Small intestine (tissue), 7 donors: ENCODE data around the gene CLUH. TPM values are rescaled to one million over a fixed set of nuclear protein-coding genes. Genes with fewer than 3 reads are reported as not detected.
A peak's percentile ranks its signal among the peaks of the same experiment; 100 is the strongest.

Experiments used
- DNase-seq, 2 donors: peaks; one replicate each; pipeline versions ENCODE4 v3.0.0 to v3.0.0-alpha.2; 2013
- FAIRE-seq: peaks from 2 replicates; lab custom pipeline; 2012; peaks lifted over from hg19 to GRCh38; lab: Jason Lieb, UNC
- H3K27ac ChIP-seq, 3 donors: one replicate each; pipeline ENCODE4 v1.5.1; 2013; ENCODE audit warnings: low read length in 2 of 3, mild to moderate bottlenecking in 2 of 3, control low read depth in 1 of 3, inconsistent platforms in 1 of 3, low read depth in 1 of 3, moderate library complexity in 1 of 3
- H3K27me3 ChIP-seq, 3 donors: one replicate each; pipeline ENCODE4 v1.6.1; 2013; ENCODE audit warnings: low read length in 3 of 3, inconsistent platforms in 1 of 3; ENCODE audit not compliant: control insufficient read depth in 3 of 3, insufficient read depth in 3 of 3
- H3K36me3 ChIP-seq, 3 donors: one replicate each; pipeline ENCODE4 v1.6.1; 2013; ENCODE audit warnings: low read length in 3 of 3, inconsistent platforms in 1 of 3, low read depth in 1 of 3, mild to moderate bottlenecking in 1 of 3, moderate library complexity in 1 of 3; ENCODE audit not compliant: control insufficient read depth in 3 of 3, insufficient read depth in 2 of 3
- H3K4me1 ChIP-seq, 3 donors: one replicate each; pipeline ENCODE4 v1.6.1; 2013; ENCODE audit warnings: low read length in 2 of 3, inconsistent platforms in 1 of 3, low read depth in 1 of 3, mild to moderate bottlenecking in 1 of 3, moderate library complexity in 1 of 3; ENCODE audit not compliant: control insufficient read depth in 3 of 3, insufficient read depth in 2 of 3
- H3K4me3 ChIP-seq, 3 donors: one replicate each; pipeline ENCODE4 v1.5.1; 2013; ENCODE audit warnings: low read length in 3 of 3, control low read depth in 1 of 3, inconsistent platforms in 1 of 3, low read depth in 1 of 3, mild to moderate bottlenecking in 1 of 3, moderate library complexity in 1 of 3
- H3K9me3 ChIP-seq, 2 donors: one replicate each; pipeline ENCODE4 v1.6.1; 2013; ENCODE audit warnings: low read depth in 1 of 2, low read length in 1 of 2; ENCODE audit not compliant: control insufficient read depth in 2 of 2, insufficient read depth in 1 of 2
- WGBS, 3 donors: extraction: QIAGEN DNeasy Blood & Tissue Kit; methylation state at CpG; one replicate each; pipeline ENCODE4 v1.1.7; 2013; 5-methylcytosine and 5-hydroxymethylcytosine counted together
- polyA plus RNA-seq, 4 donors: library from polyadenylated mRNA; stranded (reverse) in 3 of 4; unstranded in 1 of 4; fragments of 200-250 nt in 3 of 4; fragments of 120-200 nt in 1 of 4; gene quantifications; one replicate each; pipeline versions ENCODE4 v1.2.1 to v1.2.3, GENCODE V29; 2013
- donor health status: healthy with polysubstance abuse.
- donor health status: control.
- donor health status: control.
- donor health status: Bipolar disorder and iron deficiency.
- donor health status: healthy.

CLUH gene
- polyA plus RNA-seq, 4 donors = 46.3 to 93.9 (median 72.9) TPM

GRCh38 chr17:2745317-2746037 lies 33.9 kb upstream of the CLUH start:
- Histone ChIP-seq H3K36me3 (no peaks in the 10 kb centered on the region), H3K27ac (no peak overlapping the region), H3K27me3 (peaks cover 0 to 26% (median 11%) of the 10 kb centered on the region in 3 donors), H3K9me3 (no peaks in the 10 kb centered on the region), H3K4me1 (no peaks in the 10 kb centered on the region), H3K4me3 (no peak overlapping the region)
- DNase-seq (peak in 1 of 2 donors; percentile 33), FAIRE-seq (no peak)
- 28 to 37% (median 28%) methylated on average over 11 of the region's 11 CpGs for WGBS, 3 donors

- 88 to 95% (median 90%) methylated on average over 15 of the region's 15 CpGs for WGBS, 3 donors
- Histone ChIP-seq H3K4me3 (no peak overlapping the region), H3K27ac (no peak overlapping the region), H3K9me3 (no peaks in the 10 kb centered on the region), H3K4me1 (no peaks in the 10 kb centered on the region), H3K27me3 (peaks cover 0 to 4% (median 2%) of the 10 kb centered on the region in 3 donors), H3K36me3 (no peaks in the 10 kb centered on the region)
- FAIRE-seq (no peak), DNase-seq (no peak)
Observed at GRCh38 chr17:2737693-2738092, 26.1 kb upstream of the CLUH start.

- Histone ChIP-seq H3K4me1 (no peaks in the 10 kb centered on the region), H3K27me3 (peaks cover 0 to 4% (median 0%) of the 10 kb centered on the region in 3 donors), H3K9me3 (no peaks in the 10 kb centered on the region), H3K27ac (no peak overlapping the region), H3K4me3 (no peak overlapping the region), H3K36me3 (no peaks in the 10 kb centered on the region)
- DNase-seq (no peak), FAIRE-seq (no peak)
- WGBS, 3 donors = 81 to 95% (median 82%) methylated on average over 3 of the region's 3 CpGs
Observed at GRCh38 chr17:2736956-2737355, 25.4 kb upstream of the CLUH start.

- peaks cover 0 to 4% (median 0%) of the 10 kb centered on the region in 3 donors for H3K27me3 ChIP-seq
- DNase-seq = peak; percentile 30 to 47
- H3K36me3 ChIP-seq = no peaks in the 10 kb centered on the region
- no peaks in the 10 kb centered on the region for H3K9me3 ChIP-seq
- no peak for FAIRE-seq
- H3K27ac ChIP-seq = no peak overlapping the region
- H3K4me3 ChIP-seq = no peak overlapping the region
- no peaks in the 10 kb centered on the region for H3K4me1 ChIP-seq
- 13 to 62% (median 47%) methylated on average over 5 of the region's 5 CpGs for WGBS, 3 donors
Observed at GRCh38 chr17:2735896-2736295, 24.3 kb upstream of the CLUH start.

- no peak overlapping the region for H3K4me3 ChIP-seq
- peaks cover 0 to 6% (median 0%) of the 10 kb centered on the region in 3 donors for H3K27me3 ChIP-seq
- no peak overlapping the region for H3K27ac ChIP-seq
- DNase-seq = no peak
- no peaks in the 10 kb centered on the region for H3K4me1 ChIP-seq
- FAIRE-seq = no peak
- no peaks in the 10 kb centered on the region for H3K9me3 ChIP-seq
- WGBS, 3 donors = 61 to 76% (median 66%) methylated on average over 9 to 10 of the region's 10 CpGs
- H3K36me3 ChIP-seq = no peaks in the 10 kb centered on the region
Observed at GRCh38 chr17:2734939-2735338, 23.4 kb upstream of the CLUH start.

- 67 to 89% (median 84%) methylated on average over 10 of the region's 10 CpGs for WGBS, 3 donors
- peaks cover 0 to 5% (median 3%) of the 10 kb centered on the region in 3 donors for H3K27me3 ChIP-seq
- FAIRE-seq = no peak
- peaks cover 0 to 5% (median 0%) of the 10 kb centered on the region in 3 donors for H3K36me3 ChIP-seq
- no peak overlapping the region for H3K4me3 ChIP-seq
- no peak overlapping the region for H3K27ac ChIP-seq
- DNase-seq = no peak
- H3K4me1 ChIP-seq = no peaks in the 10 kb centered on the region
- H3K9me3 ChIP-seq = no peaks in the 10 kb centered on the region
Observed at GRCh38 chr17:2731807-2732206, 20.2 kb upstream of the CLUH start.

GRCh38 chr17:2730764-2731353 lies 19.3 kb upstream of the CLUH start:
- Histone ChIP-seq H3K27me3 (peaks cover 0 to 5% (median 3%) of the 10 kb centered on the region in 3 donors), H3K4me3 (no peak overlapping the region), H3K36me3 (peaks cover 0 to 5% (median 0%) of the 10 kb centered on the region in 3 donors), H3K27ac (no peak overlapping the region), H3K4me1 (no peaks in the 10 kb centered on the region), H3K9me3 (no peaks in the 10 kb centered on the region)
- DNase-seq = no peak
- 81 to 85% (median 83%) methylated on average over 17 of the region's 17 CpGs for WGBS, 3 donors
- no peak for FAIRE-seq

- Histone ChIP-seq H3K27me3 (peaks cover 0 to 10% (median 2%) of the 10 kb centered on the region in 3 donors), H3K4me1 (peaks cover 0 to 15% (median 3%) of the 10 kb centered on the region in 3 donors), H3K9me3 (no peaks in the 10 kb centered on the region), H3K27ac (no peak overlapping the region), H3K36me3 (peaks cover 0 to 5% (median 0%) of the 10 kb centered on the region in 3 donors), H3K4me3 (peak overlapping the region in 1 of 3 donors; percentile 38)
- 3% methylated on average over 11 to 40 of the region's 40 CpGs for WGBS, 3 donors
- FAIRE-seq = no peak
- DNase-seq = peak in 1 of 2 donors; percentile 63
Observed at GRCh38 chr17:2724784-2725164, 13.2 kb upstream of the CLUH start.
